Limb (tissue), 2 donors: ENCODE results near the gene IL26.
A peak's percentile ranks its signal among the peaks of the same experiment; 100 is the strongest.
"Not testable (repeated sequence)": the region's sequence is repeated elsewhere in the genome, so short reads cannot be mapped to it uniquely, and the experiment has no call there.

Experiments
- DNase-seq, 2 donors: peaks; one replicate each; pipeline ENCODE4 v3.0.0-alpha.2; 2016; ENCODE audit errors: extremely low spot score in 2 of 2

The IL26 gene

GRCh38 chr12:68199127-68199526, 26.5 kb downstream of the IL26 start:
- DNase-seq = no peak

- no peak for DNase-seq
Measured at GRCh38 chr12:68198507-68199086, 27.0 kb downstream of the IL26 start.

GRCh38 chr12:68190301-68190700, 35.3 kb downstream of the IL26 start:
- DNase-seq = no peak

- DNase-seq = no peak
Measured at GRCh38 chr12:68189821-68190242, 35.8 kb downstream of the IL26 start.

- no peak for DNase-seq
Measured at GRCh38 chr12:68185598-68185997, 40.0 kb downstream of the IL26 start.

- DNase-seq = peak in 1 of 2 donors; percentile 37
Measured at GRCh38 chr12:68180792-68181744, 44.5 kb downstream of the IL26 start.

GRCh38 chr12:68178774-68179439, 46.7 kb downstream of the IL26 start:
- no peak for DNase-seq

GRCh38 chr12:68178184-68178583, 47.4 kb downstream of the IL26 start:
- no peak for DNase-seq

GRCh38 chr12:68177562-68177961, 48.0 kb downstream of the IL26 start:
- no peak for DNase-seq

- no peak for DNase-seq
Measured at GRCh38 chr12:68176257-68176656, 49.4 kb downstream of the IL26 start.

- no peak for DNase-seq
Measured at GRCh38 chr12:68175557-68176061, 50.0 kb downstream of the IL26 start.

GRCh38 chr12:68174761-68175160, 50.8 kb downstream of the IL26 start:
- not testable (repeated sequence) for DNase-seq

GRCh38 chr12:68173792-68174191, 51.8 kb downstream of the IL26 start:
- DNase-seq = no peak

- DNase-seq = no peak
Measured at GRCh38 chr12:68170726-68171125, 54.9 kb downstream of the IL26 start.

- DNase-seq = no peak
Measured at GRCh38 chr12:68169213-68169889, 56.3 kb downstream of the IL26 start.

GRCh38 chr12:68166317-68166831, 59.2 kb downstream of the IL26 start:
- no peak for DNase-seq

GRCh38 chr12:68163560-68164081, 62.0 kb downstream of the IL26 start:
- no peak for DNase-seq

- DNase-seq = no peak
Measured at GRCh38 chr12:68162374-68162773, 63.2 kb downstream of the IL26 start.

GRCh38 chr12:68159681-68160304, 65.8 kb downstream of the IL26 start, which contains the start of gene IFNG:
Gene IFNG (minus strand): TSS chr12:68159740. CDS start chr12:68159615, 125 bp downstream.
- no peak for DNase-seq

- no peak for DNase-seq
Measured at GRCh38 chr12:68158432-68158831, 67.2 kb downstream of the IL26 start.
